Right lobe of liver (tissue), 4 donors: ENCODE measurements around the gene UNKL.

Source experiments
- POLR2A ChIP-seq: fragments of 450-650 bp; IDR thresholded peaks from one replicate; pipeline ENCODE4 v1.6.1; 2017; ENCODE audit warnings: antibody characterized with exemption, mild to moderate bottlenecking
- TF ChIP-seq, protein P1 (sequence below), 4 donors: fragments of 200-600 bp in 3 of 4; fragments of 450-650 bp in 1 of 4; IDR thresholded peaks; one replicate each; pipeline versions ENCODE4 v1.5.1 to v1.8.0; 2016 to 2022; ENCODE audit warnings: antibody characterized with exemption in 4 of 4, mild to moderate bottlenecking in 2 of 4
- donor health status: DM: no; HTN: no; CAD: no.
- donor health status: DM: no; HTN: no; CAD: no.
- donor health status: DM: no; HTN: yes; CAD: no.

DNA sequence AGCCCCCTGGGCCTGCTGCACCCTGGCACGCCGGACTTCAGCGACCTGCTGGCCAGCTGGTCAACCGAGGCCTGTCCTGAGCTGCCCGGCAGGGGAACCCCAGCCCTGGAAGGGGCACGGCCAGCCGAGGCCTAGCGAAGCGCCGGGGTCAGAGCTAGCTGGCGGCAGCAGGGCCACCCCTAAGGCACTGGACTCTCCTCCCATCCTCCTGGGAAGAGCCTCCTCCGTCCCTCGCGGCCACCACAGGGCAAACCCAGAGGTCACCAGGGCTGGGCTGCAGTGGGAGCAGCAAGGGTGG, 18.7 kb upstream of the UNKL start:
- TF ChIP-seq POLR2A, result no peak
- TF ChIP-seq, protein P1, sequence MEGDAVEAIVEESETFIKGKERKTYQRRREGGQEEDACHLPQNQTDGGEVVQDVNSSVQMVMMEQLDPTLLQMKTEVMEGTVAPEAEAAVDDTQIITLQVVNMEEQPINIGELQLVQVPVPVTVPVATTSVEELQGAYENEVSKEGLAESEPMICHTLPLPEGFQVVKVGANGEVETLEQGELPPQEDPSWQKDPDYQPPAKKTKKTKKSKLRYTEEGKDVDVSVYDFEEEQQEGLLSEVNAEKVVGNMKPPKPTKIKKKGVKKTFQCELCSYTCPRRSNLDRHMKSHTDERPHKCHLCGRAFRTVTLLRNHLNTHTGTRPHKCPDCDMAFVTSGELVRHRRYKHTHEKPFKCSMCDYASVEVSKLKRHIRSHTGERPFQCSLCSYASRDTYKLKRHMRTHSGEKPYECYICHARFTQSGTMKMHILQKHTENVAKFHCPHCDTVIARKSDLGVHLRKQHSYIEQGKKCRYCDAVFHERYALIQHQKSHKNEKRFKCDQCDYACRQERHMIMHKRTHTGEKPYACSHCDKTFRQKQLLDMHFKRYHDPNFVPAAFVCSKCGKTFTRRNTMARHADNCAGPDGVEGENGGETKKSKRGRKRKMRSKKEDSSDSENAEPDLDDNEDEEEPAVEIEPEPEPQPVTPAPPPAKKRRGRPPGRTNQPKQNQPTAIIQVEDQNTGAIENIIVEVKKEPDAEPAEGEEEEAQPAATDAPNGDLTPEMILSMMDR (IDR thresholded peaks at IDR 0.05), result no peak
